SK-N-SH (cell line): ENCODE measurements around the gene LIPG. TPM values are rescaled to one million over a fixed set of nuclear protein-coding genes. Genes with fewer than 3 reads are reported as not detected.
A peak's percentile ranks its signal among the peaks of the same experiment; 100 is the strongest.

Source experiments
- CTCF ChIA-PET: fragments of 300-600, 350-600 bp; formaldehyde crosslinking; extraction: SDS; loops from one replicate; lab custom pipeline; 2021; lab: Yijun Ruan, JAX
- POLR2A ChIA-PET: fragments of 350-600 bp; sonication (Branson Sonifier 250); formaldehyde crosslinking; extraction: SDS; loops from one replicate; lab custom pipeline; 2020; ENCODE audit warnings: antibody characterized with exemption, inconsistent platforms; lab: Yijun Ruan, JAX
- DNase-seq: peaks from one replicate; pipeline ENCODE4 v3.0.0; 2012
- H2AFZ ChIP-seq: fragments of 200-600 bp; sonication (generic); 2 replicates; pipeline ENCODE4 v1.8.1; 2016; ENCODE audit warnings: antibody characterized with exemption, mild to moderate bottlenecking, low read depth
- H3F3A ChIP-seq: fragments of 200-600 bp; sonication (generic); replicated peaks from 2 replicates; pipeline ENCODE3; 2016; ENCODE audit warnings: antibody characterized with exemption, mild to moderate bottlenecking; ENCODE audit not compliant: insufficient read depth
- H3K27ac ChIP-seq, 2 experiments: fragments of 200-500 bp in 1 of 2; fragments of 200-600 bp in 1 of 2; sonication (Bioruptor generic) in 1 of 2; sonication (generic), shearing (Covaris generic) in 1 of 2; 2 replicates each; pipeline versions ENCODE4 v1.5.1 to v1.6.1; 2014 to 2016; ENCODE audit warnings: low read depth in 2 of 2, inconsistent platforms in 1 of 2, low read length in 1 of 2, mild to moderate bottlenecking in 1 of 2, mixed read lengths in 1 of 2
- H3K27me3 ChIP-seq: fragments of 200-600 bp; sonication (generic), shearing (Covaris generic); 2 replicates; pipeline ENCODE4 v1.6.1; 2016; ENCODE audit warnings: mixed run types; ENCODE audit not compliant: insufficient read depth
- H3K36me3 ChIP-seq, 2 experiments: fragments of 200-500 bp in 1 of 2; fragments of 200-600 bp in 1 of 2; sonication (Bioruptor generic) in 1 of 2; sonication (generic) in 1 of 2; replicated peaks in 1 of 2; 2 replicates each; pipeline versions ENCODE3 to v1.5.1; 2014 to 2016; ENCODE audit warnings: low read length in 1 of 2, mild to moderate bottlenecking in 1 of 2; ENCODE audit not compliant: insufficient read depth in 2 of 2, control insufficient read depth in 1 of 2
- H3K4me1 ChIP-seq, 2 experiments: fragments of 200-500 bp in 1 of 2; fragments of 200-600 bp in 1 of 2; sonication (Bioruptor generic) in 1 of 2; sonication (generic), shearing (Covaris generic) in 1 of 2; 2 replicates each; pipeline versions ENCODE4 v1.5.1 to v1.6.1; 2014 to 2016; ENCODE audit warnings: low read depth in 1 of 2, low read length in 1 of 2, mixed run types in 1 of 2; ENCODE audit not compliant: insufficient read depth in 2 of 2, control insufficient read depth in 1 of 2
- H3K4me2 ChIP-seq: fragments of 200-600 bp; sonication (generic), shearing (Covaris generic); 2 replicates; pipeline ENCODE4 v1.6.1; 2017; ENCODE audit warnings: mixed run types
- H3K4me3 ChIP-seq, 2 experiments: fragments of 200-500 bp in 1 of 2; fragments of 200-600 bp in 1 of 2; sonication (Bioruptor generic) in 1 of 2; sonication (generic), shearing (Covaris generic) in 1 of 2; 2 replicates each; pipeline versions ENCODE4 v1.5.1 to v1.8.1; 2014 to 2016; ENCODE audit warnings: low read depth in 2 of 2, inconsistent platforms in 1 of 2, low read length in 1 of 2, mild to moderate bottlenecking in 1 of 2, mixed read lengths in 1 of 2, moderate library complexity in 1 of 2
- H3K79me2 ChIP-seq: fragments of 200-600 bp; sonication (generic); 2 replicates; pipeline ENCODE4 v1.8.1; 2017; ENCODE audit warnings: mild to moderate bottlenecking; ENCODE audit not compliant: insufficient read depth
- H3K9ac ChIP-seq: fragments of 200-600 bp; sonication (generic); 2 replicates; pipeline ENCODE4 v1.6.1; 2017; ENCODE audit warnings: mixed run types
- H3K9me2 ChIP-seq: fragments of 200-600 bp; sonication (generic); 2 replicates; pipeline ENCODE4 v1.6.1; 2017; ENCODE audit warnings: mixed run types
- H3K9me3 ChIP-seq: fragments of 200-600 bp; sonication (generic); 2 replicates; pipeline ENCODE4 v1.6.1; 2017; ENCODE audit warnings: mixed run types, mild to moderate bottlenecking, moderate library complexity
- H4K20me1 ChIP-seq: fragments of 200-600 bp; sonication (generic); 2 replicates; pipeline ENCODE4 v1.6.1; 2017; ENCODE audit warnings: mild to moderate bottlenecking, mixed run types; ENCODE audit not compliant: insufficient read depth
- ELF1 ChIP-seq: IDR thresholded peaks from 2 replicates; pipeline ENCODE4 v1.4.0; 2012
- EP300 ChIP-seq, 2 experiments: IDR thresholded peaks; 2 replicates each; pipeline versions ENCODE4 v1.4.0 to v1.6.1; 2012; ENCODE audit warnings: borderline replicate concordance in 1 of 2, low read depth in 1 of 2, low read length in 1 of 2
- FOSL2 ChIP-seq: IDR thresholded peaks from 2 replicates; pipeline ENCODE4 v1.4.0; 2012; ENCODE audit warnings: low read depth, mild to moderate bottlenecking, moderate library complexity, borderline replicate concordance
- GABPA ChIP-seq: IDR thresholded peaks from 2 replicates; pipeline ENCODE4 v1.4.0; 2012; ENCODE audit warnings: low read depth, mild to moderate bottlenecking
- GATA2 ChIP-seq: sonication (generic); formaldehyde crosslinking; IDR thresholded peaks from 2 replicates; pipeline ENCODE4 v1.5.0; 2020; ENCODE audit warnings: mild to moderate bottlenecking, missing genetic modification reagents
- MAX ChIP-seq: IDR thresholded peaks from 2 replicates; pipeline ENCODE4 v1.4.0; 2012; ENCODE audit warnings: low read depth
- MEF2A ChIP-seq: IDR thresholded peaks from 2 replicates; pipeline ENCODE4 v1.4.0; 2012; ENCODE audit warnings: low read depth, borderline replicate concordance
- PBX3 ChIP-seq: IDR thresholded peaks from 2 replicates; pipeline ENCODE4; 2012
- RAD21 ChIP-seq: IDR thresholded peaks from 2 replicates; pipeline ENCODE4 v1.6.1; 2012; ENCODE audit warnings: mild to moderate bottlenecking, low read length
- RCOR1 ChIP-seq: fragments of 150-350 bp; IDR thresholded peaks from 2 replicates; pipeline ENCODE4 v1.6.1; 2017; ENCODE audit warnings: antibody characterized with exemption, low read length
- RFX5 ChIP-seq: IDR thresholded peaks from 2 replicates; pipeline ENCODE4 v1.6.1; 2012; ENCODE audit warnings: mild to moderate bottlenecking, improper control_type of control experiment, low read length
- RXRA ChIP-seq: IDR thresholded peaks from 2 replicates; pipeline ENCODE4 v1.4.0; 2012; ENCODE audit warnings: low read depth, mild to moderate bottlenecking, borderline replicate concordance
- SMC3 ChIP-seq: IDR thresholded peaks from 2 replicates; pipeline ENCODE4 v1.6.1; 2012; ENCODE audit warnings: low read depth, low read length, improper control_type of control experiment
- TAF1 ChIP-seq: IDR thresholded peaks from 2 replicates; pipeline ENCODE4 v1.6.1; 2012; ENCODE audit warnings: low read depth, mild to moderate bottlenecking, low read length, moderate library complexity, borderline replicate concordance
- TEAD4 ChIP-seq: IDR thresholded peaks from 2 replicates; pipeline ENCODE4 v1.4.0; 2012; ENCODE audit warnings: mild to moderate bottlenecking, borderline replicate concordance; ENCODE audit not compliant: insufficient read depth
- WGBS: methylation state at CpG from one replicate; pipeline ENCODE4 v1.1.6; 2017; ENCODE audit warnings: low lambda C conversion rate; 5-methylcytosine and 5-hydroxymethylcytosine counted together
- polyA plus RNA-seq, 3 experiments: library from polyadenylated mRNA; depleted of rRNA; stranded (reverse); fragments of >200 nt; gene quantifications; 2 replicates each; pipeline ENCODE4 v1.2.3, GENCODE V29; 2012
- TF ChIP-seq, protein P1 (sequence below): IDR thresholded peaks from 2 replicates; pipeline ENCODE4 v1.6.1; 2012; ENCODE audit warnings: mild to moderate bottlenecking, low read depth, low read length, moderate library complexity
- TF ChIP-seq, protein P2 (sequence below): fragments of 200-600 bp; sonication (generic); IDR thresholded peaks from 2 replicates; pipeline ENCODE4 v1.6.1; 2017; ENCODE audit warnings: antibody characterized with exemption, mild to moderate bottlenecking, moderate library complexity
- TF ChIP-seq, protein P3 (sequence below): fragments of 150-350 bp; IDR thresholded peaks from 2 replicates; pipeline ENCODE4 v1.6.1; 2016; ENCODE audit warnings: mild to moderate bottlenecking, low read depth, low read length

The LIPG gene
- polyA plus RNA-seq, 1 of the 3 experiments (the other 2 are of a cell fraction) = 3.2 TPM

DNA sequence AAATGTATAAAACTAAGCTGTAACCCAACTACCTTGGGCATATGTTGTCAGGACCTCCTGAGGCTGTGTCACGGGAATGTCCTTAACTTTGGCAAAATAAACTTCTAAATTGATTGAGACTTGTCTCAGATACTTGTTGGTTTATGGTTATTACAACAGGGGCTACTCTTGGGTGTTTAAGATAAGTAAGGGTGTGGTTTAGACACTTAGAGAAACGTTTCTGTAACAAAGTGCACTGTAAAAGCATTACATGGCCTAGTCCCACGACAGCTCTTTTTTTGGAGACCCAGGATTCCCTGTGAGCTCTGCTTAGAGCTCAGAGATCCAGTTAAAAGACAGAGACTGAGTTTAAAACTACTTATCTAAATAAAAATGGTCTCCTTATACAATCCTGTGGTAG, 32.3 kb upstream of the LIPG start (continued):
- TF ChIP-seq, protein P1, sequence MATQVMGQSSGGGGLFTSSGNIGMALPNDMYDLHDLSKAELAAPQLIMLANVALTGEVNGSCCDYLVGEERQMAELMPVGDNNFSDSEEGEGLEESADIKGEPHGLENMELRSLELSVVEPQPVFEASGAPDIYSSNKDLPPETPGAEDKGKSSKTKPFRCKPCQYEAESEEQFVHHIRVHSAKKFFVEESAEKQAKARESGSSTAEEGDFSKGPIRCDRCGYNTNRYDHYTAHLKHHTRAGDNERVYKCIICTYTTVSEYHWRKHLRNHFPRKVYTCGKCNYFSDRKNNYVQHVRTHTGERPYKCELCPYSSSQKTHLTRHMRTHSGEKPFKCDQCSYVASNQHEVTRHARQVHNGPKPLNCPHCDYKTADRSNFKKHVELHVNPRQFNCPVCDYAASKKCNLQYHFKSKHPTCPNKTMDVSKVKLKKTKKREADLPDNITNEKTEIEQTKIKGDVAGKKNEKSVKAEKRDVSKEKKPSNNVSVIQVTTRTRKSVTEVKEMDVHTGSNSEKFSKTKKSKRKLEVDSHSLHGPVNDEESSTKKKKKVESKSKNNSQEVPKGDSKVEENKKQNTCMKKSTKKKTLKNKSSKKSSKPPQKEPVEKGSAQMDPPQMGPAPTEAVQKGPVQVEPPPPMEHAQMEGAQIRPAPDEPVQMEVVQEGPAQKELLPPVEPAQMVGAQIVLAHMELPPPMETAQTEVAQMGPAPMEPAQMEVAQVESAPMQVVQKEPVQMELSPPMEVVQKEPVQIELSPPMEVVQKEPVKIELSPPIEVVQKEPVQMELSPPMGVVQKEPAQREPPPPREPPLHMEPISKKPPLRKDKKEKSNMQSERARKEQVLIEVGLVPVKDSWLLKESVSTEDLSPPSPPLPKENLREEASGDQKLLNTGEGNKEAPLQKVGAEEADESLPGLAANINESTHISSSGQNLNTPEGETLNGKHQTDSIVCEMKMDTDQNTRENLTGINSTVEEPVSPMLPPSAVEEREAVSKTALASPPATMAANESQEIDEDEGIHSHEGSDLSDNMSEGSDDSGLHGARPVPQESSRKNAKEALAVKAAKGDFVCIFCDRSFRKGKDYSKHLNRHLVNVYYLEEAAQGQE = no peak
- TF ChIP-seq MEF2A = no peak

GRCh38 chr18:49531678-49532153, 30.1 kb upstream of the LIPG start:
- POLR2A ChIA-PET = no interaction called here
- H3K4me3 ChIP-seq = no peak overlapping the region
- CTCF ChIA-PET = interaction anchor here (0.7 kb wide), 1 partner anchor 327 kb away, joined by 3 read pairs; no protein-coding TSS in a partner anchor
- WGBS = 80% methylated on average over 10 of the region's 10 CpGs
- H3K79me2 ChIP-seq = no peaks in the 10 kb centered on the region
- H3K4me1 ChIP-seq = 0 out of 4 replicates have a peak, but pooled peaks cover 0 to 10% of the 10 kb centered on the region in 2 experiments
- no peaks in the 10 kb centered on the region for H3K27me3 ChIP-seq
- no peaks in the 10 kb centered on the region for H4K20me1 ChIP-seq
- H3K36me3 ChIP-seq = no peaks in the 10 kb centered on the region
- peak overlapping the region; percentile 16; the same call in 1 of the 2 replicates for H2AFZ ChIP-seq
- no peaks in the 10 kb centered on the region for H3F3A ChIP-seq
- H3K9me2 ChIP-seq = no peaks in the 10 kb centered on the region
- no peak overlapping the region for H3K27ac ChIP-seq
- no peak overlapping the region for H3K9ac ChIP-seq
- TF ChIP-seq TEAD4 = no peak
- no peak for TF ChIP-seq RFX5
- TF ChIP-seq, protein P2, sequence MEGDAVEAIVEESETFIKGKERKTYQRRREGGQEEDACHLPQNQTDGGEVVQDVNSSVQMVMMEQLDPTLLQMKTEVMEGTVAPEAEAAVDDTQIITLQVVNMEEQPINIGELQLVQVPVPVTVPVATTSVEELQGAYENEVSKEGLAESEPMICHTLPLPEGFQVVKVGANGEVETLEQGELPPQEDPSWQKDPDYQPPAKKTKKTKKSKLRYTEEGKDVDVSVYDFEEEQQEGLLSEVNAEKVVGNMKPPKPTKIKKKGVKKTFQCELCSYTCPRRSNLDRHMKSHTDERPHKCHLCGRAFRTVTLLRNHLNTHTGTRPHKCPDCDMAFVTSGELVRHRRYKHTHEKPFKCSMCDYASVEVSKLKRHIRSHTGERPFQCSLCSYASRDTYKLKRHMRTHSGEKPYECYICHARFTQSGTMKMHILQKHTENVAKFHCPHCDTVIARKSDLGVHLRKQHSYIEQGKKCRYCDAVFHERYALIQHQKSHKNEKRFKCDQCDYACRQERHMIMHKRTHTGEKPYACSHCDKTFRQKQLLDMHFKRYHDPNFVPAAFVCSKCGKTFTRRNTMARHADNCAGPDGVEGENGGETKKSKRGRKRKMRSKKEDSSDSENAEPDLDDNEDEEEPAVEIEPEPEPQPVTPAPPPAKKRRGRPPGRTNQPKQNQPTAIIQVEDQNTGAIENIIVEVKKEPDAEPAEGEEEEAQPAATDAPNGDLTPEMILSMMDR = no peak
- TF ChIP-seq RXRA = no peak
- no peak for TF ChIP-seq GABPA
- no peak for TF ChIP-seq MAX
- TF ChIP-seq EP300 (IDR thresholded peaks at IDR 0.05; ENCODE audit: borderline replicate concordance in 1 of 2, low read depth in 1 of 2, low read length in 1 of 2) = no peak
- TF ChIP-seq GATA2 (CRISPR knock-in tag) = no peak
- no peak for TF ChIP-seq SMC3
- TF ChIP-seq, protein P3, sequence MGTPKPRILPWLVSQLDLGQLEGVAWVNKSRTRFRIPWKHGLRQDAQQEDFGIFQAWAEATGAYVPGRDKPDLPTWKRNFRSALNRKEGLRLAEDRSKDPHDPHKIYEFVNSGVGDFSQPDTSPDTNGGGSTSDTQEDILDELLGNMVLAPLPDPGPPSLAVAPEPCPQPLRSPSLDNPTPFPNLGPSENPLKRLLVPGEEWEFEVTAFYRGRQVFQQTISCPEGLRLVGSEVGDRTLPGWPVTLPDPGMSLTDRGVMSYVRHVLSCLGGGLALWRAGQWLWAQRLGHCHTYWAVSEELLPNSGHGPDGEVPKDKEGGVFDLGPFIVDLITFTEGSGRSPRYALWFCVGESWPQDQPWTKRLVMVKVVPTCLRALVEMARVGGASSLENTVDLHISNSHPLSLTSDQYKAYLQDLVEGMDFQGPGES = no peak
- TF ChIP-seq RAD21 = no peak
- TF ChIP-seq ELF1 = no peak
- no peak for TF ChIP-seq RCOR1
- TF ChIP-seq PBX3 = no peak
- TF ChIP-seq, protein P1 = no peak
- TF ChIP-seq FOSL2 = no peak
- TF ChIP-seq TAF1 = no peak
- no peaks in the 10 kb centered on the region for H3K9me3 ChIP-seq
- H3K4me2 ChIP-seq = no peak overlapping the region
- DNase-seq = no peak
